ENCODE results near the gene CDH4.

Gene CDH4

DNA sequence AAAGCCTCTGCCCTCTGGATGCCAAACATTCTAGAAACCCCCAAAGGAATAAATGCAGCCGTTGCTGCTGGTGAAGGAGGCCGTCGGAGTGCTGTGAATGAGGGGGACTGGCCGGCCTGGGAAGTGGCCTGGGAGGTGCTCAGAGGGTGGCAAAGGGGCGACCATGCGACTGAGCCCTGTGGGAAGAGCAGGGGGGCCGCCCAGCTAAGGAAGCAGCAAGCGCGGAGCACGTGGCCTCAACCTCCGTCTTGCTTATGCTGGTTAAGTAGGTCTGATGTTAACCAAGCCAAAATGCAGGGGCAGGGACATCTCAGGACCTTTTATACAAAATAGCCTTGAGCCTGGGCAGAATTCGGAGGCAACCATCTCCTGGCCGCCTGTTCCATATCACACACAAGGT, 432.1 kb downstream of the CDH4 start:
- no peak for DNase-seq
- Histone ChIP-seq H3K56ac (ENCODE audit: low read length) (no peak overlapping the region), H3K4ac (ENCODE audit: low read depth, low read length) (no peak overlapping the region), H2BK120ac (ENCODE audit: low read depth, low read length) (no peak overlapping the region), H2BK5ac (ENCODE audit: low read length) (no peak overlapping the region), H3K79me1 (ENCODE audit: low read length) (no peaks in the 10 kb centered on the region), H3K27me3 (ENCODE audit: insufficient read depth, low read length, poor library complexity) (no peaks in the 10 kb centered on the region), H3K4me2 (ENCODE audit: low read length) (no peak overlapping the region), H3K23ac (ENCODE audit: low read length) (no peak overlapping the region), H3K36me3 (ENCODE audit: control insufficient read depth, insufficient read depth, low read length) (no peaks in the 10 kb centered on the region), H3K9ac (ENCODE audit: low read length) (no peak overlapping the region), H3K27ac (ENCODE audit: low read depth, low read length) (no peak overlapping the region), H4K5ac (ENCODE audit: low read length) (no peak overlapping the region), H3K79me2 (ENCODE audit: control insufficient read depth, insufficient read depth, low read length) (no peaks in the 10 kb centered on the region), H3K18ac (ENCODE audit: low read length) (no peak overlapping the region), H4K8ac (ENCODE audit: low read depth, low read length) (no peak overlapping the region), H2BK15ac (replicated peaks; ENCODE audit: low read depth) (no peak overlapping the region), H3K4me3 (ENCODE audit: low read length) (no peak overlapping the region), H3K4me1 (ENCODE audit: control insufficient read depth, low read depth, low read length) (no peaks in the 10 kb centered on the region), H2AK5ac (ENCODE audit: low read length) (no peak overlapping the region)
- no CpG with 5 or more reads among the region's 13 CpGs for WGBS (ENCODE audit: extremely low coverage, insufficient coverage, low lambda C conversion rate)

DNA sequence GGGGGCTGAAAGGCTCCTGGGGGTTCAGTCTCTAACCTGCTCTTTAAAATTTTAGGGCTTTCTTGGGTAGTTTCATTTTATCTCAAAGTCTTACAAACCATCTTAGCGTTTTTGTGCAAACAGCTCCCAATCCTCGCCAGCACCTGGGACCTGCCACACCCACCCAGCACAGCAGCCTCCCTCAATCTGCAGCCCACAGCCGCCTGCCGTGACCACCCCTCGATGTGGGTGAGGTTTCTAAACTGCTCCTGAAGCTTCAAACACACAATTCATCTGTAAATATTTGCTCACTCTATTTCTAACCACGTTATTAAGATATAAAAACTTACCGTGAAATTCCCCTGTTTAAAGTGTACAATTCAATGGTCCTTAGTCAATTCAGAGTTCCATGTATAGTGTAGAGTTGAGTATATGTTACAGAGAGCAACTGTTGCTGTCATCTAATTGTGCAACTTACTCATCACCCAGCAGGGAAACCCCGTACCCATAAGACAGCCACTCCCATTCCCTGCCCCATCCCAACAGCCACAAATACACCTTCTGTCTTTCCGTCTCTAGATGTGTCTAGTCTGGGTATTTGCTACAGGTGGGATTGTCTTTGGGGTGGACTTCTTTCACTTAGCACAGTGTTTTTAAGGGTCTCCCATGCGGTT, 432.6 kb downstream of the CDH4 start:
- Histone ChIP-seq H3K79me1 (ENCODE audit: low read length) (no peaks in the 10 kb centered on the region), H2BK15ac (replicated peaks; ENCODE audit: low read depth) (no peak overlapping the region), H3K27me3 (ENCODE audit: insufficient read depth, low read length, poor library complexity) (no peaks in the 10 kb centered on the region), H3K79me2 (ENCODE audit: control insufficient read depth, insufficient read depth, low read length) (no peaks in the 10 kb centered on the region), H2BK5ac (ENCODE audit: low read length) (no peak overlapping the region), H4K8ac (ENCODE audit: low read depth, low read length) (no peak overlapping the region), H3K36me3 (ENCODE audit: control insufficient read depth, insufficient read depth, low read length) (no peaks in the 10 kb centered on the region), H3K9ac (ENCODE audit: low read length) (no peak overlapping the region), H3K4me2 (ENCODE audit: low read length) (no peak overlapping the region), H3K4me1 (ENCODE audit: control insufficient read depth, low read depth, low read length) (no peaks in the 10 kb centered on the region), H3K56ac (ENCODE audit: low read length) (no peak overlapping the region), H3K18ac (ENCODE audit: low read length) (no peak overlapping the region), H3K27ac (ENCODE audit: low read depth, low read length) (no peak overlapping the region), H2AK5ac (ENCODE audit: low read length) (no peak overlapping the region), H3K4me3 (ENCODE audit: low read length) (no peak overlapping the region), H4K5ac (ENCODE audit: low read length) (no peak overlapping the region), H3K23ac (ENCODE audit: low read length) (no peak overlapping the region), H3K4ac (ENCODE audit: low read depth, low read length) (no peak overlapping the region), H2BK120ac (ENCODE audit: low read depth, low read length) (no peak overlapping the region)
- DNase-seq, result no peak
- no CpG with 5 or more reads among the region's 10 CpGs for WGBS (ENCODE audit: extremely low coverage, insufficient coverage, low lambda C conversion rate)

DNA sequence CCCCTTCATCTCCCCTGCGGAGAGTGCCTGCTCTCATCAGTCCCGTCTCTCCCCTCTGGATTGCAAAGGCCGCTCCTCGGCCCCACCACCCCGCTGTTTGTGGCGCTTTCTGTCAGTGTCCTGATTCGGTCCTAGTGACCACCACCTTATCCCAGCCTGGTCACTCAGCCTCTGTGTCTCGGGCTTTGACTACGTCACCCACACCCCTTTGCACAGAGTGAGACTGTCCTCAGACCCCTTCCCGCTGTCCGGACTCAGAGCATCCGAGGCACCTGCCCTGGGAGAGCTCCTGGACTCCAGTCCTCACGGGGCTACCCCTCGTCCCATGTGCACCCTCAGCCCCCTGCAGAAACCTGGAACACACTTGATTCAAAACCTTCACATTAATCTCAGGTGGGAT, 433.4 kb downstream of the CDH4 start:
- Histone ChIP-seq H2BK5ac (ENCODE audit: low read length) (no peak overlapping the region), H3K56ac (ENCODE audit: low read length) (no peak overlapping the region), H3K27me3 (ENCODE audit: insufficient read depth, low read length, poor library complexity) (no peaks in the 10 kb centered on the region), H3K4me1 (ENCODE audit: control insufficient read depth, low read depth, low read length) (no peaks in the 10 kb centered on the region), H3K27ac (ENCODE audit: low read depth, low read length) (no peak overlapping the region), H3K79me2 (ENCODE audit: control insufficient read depth, insufficient read depth, low read length) (no peaks in the 10 kb centered on the region), H3K79me1 (ENCODE audit: low read length) (no peaks in the 10 kb centered on the region), H3K9ac (ENCODE audit: low read length) (no peak overlapping the region), H3K4ac (ENCODE audit: low read depth, low read length) (no peak overlapping the region), H3K36me3 (ENCODE audit: control insufficient read depth, insufficient read depth, low read length) (no peaks in the 10 kb centered on the region), H3K23ac (ENCODE audit: low read length) (no peak overlapping the region), H3K4me2 (ENCODE audit: low read length) (no peak overlapping the region), H4K8ac (ENCODE audit: low read depth, low read length) (no peak overlapping the region), H4K5ac (ENCODE audit: low read length) (no peak overlapping the region), H2BK15ac (replicated peaks; ENCODE audit: low read depth) (no peak overlapping the region), H3K4me3 (ENCODE audit: low read length) (no peak overlapping the region), H2AK5ac (ENCODE audit: low read length) (no peak overlapping the region), H3K18ac (ENCODE audit: low read length) (no peak overlapping the region), H2BK120ac (ENCODE audit: low read depth, low read length) (no peak overlapping the region)
- WGBS (ENCODE audit: extremely low coverage, insufficient coverage, low lambda C conversion rate), result no CpG with 5 or more reads among the region's 14 CpGs
- DNase-seq, result no peak

DNA sequence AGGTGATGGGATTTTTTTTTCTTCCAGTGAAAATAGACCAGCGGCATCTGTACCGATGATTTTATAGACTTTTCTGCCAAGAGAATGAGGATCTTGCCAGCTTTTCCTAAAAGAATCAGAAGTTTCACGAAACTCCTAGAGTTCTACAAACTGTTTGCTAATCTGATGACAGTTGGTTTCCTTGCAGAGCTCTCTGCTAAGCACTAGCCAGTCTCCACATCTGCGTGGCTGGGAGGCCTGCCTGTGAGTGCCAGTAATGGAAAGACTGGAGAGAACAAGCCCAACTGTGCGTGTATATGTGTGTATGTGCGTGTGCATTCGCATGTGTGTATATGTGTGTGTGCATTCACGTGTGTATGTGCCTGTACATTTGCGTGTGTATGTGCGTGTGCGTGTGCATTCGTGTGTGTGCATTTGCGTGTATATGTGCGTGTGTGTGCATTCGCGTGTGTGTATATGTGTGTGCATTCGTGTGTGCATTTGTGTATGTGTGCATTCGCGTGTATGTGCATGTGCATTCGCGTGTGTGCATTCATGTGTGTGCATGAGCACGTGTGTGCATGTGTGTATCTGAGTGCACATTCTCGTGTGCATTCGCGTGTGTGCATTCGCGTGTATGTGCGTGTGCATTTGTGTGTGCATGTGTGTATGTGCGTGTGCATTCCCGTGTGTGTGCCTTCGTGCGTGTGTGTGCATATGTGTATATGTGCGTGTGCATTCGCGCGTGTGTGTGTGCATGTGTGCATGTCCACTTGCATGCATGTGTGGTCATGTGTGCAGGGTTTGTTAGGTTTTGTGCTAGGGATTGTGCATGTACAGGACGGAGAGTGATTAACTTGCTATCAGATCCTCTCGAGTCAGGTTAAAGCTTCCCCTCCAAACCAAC, 434.2 kb downstream of the CDH4 start:
- no peaks in the 10 kb centered on the region for H3K79me2 ChIP-seq (ENCODE audit: control insufficient read depth, insufficient read depth, low read length)
- H3K79me1 ChIP-seq (ENCODE audit: low read length), result no peaks in the 10 kb centered on the region
- WGBS (ENCODE audit: extremely low coverage, insufficient coverage, low lambda C conversion rate), result no CpG with 5 or more reads among the region's 38 CpGs
- no peak overlapping the region for H4K5ac ChIP-seq (ENCODE audit: low read length)
- H3K18ac ChIP-seq (ENCODE audit: low read length), result no peak overlapping the region
- H3K56ac ChIP-seq (ENCODE audit: low read length), result no peak overlapping the region
- H3K23ac ChIP-seq (ENCODE audit: low read length), result no peak overlapping the region
- H3K4ac ChIP-seq (ENCODE audit: low read depth, low read length), result no peak overlapping the region
- H3K27ac ChIP-seq (ENCODE audit: low read depth, low read length), result no peak overlapping the region
- H3K36me3 ChIP-seq (ENCODE audit: control insufficient read depth, insufficient read depth, low read length), result no peaks in the 10 kb centered on the region
- no peak overlapping the region for H3K4me2 ChIP-seq (ENCODE audit: low read length)
- H3K9ac ChIP-seq (ENCODE audit: low read length), result no peak overlapping the region
- H2BK15ac ChIP-seq (replicated peaks; ENCODE audit: low read depth), result no peak overlapping the region
- H4K8ac ChIP-seq (ENCODE audit: low read depth, low read length), result no peak overlapping the region
- no peaks in the 10 kb centered on the region for H3K27me3 ChIP-seq (ENCODE audit: insufficient read depth, low read length, poor library complexity)
- H2BK5ac ChIP-seq (ENCODE audit: low read length), result no peak overlapping the region
- H3K4me3 ChIP-seq (ENCODE audit: low read length), result no peak overlapping the region
- no peaks in the 10 kb centered on the region for H3K4me1 ChIP-seq (ENCODE audit: control insufficient read depth, low read depth, low read length)
- no peak overlapping the region for H2BK120ac ChIP-seq (ENCODE audit: low read depth, low read length)
- no peak overlapping the region for H2AK5ac ChIP-seq (ENCODE audit: low read length)
- no peak for DNase-seq

DNA sequence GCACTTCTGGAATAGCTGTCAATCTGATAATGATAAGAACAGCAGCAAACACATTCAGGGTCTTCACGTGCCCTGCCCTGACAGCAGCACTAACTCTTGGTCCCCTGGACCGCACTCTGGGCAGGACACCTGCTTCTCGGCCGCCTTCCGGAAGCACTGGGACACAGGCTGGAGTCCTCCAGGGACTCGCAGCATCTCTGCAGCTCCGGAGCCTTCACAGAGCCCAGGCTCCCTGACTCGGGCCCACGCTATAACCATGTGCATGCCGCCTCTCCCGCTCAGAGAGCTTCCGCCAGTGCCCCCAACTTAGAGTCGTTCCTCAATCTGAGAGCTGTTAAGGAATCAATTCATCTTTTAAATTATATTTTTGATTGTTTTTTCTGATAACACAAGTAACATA, 436.4 kb downstream of the CDH4 start:
- Histone ChIP-seq H2AK5ac (ENCODE audit: low read length) (no peak overlapping the region), H3K18ac (ENCODE audit: low read length) (no peak overlapping the region), H2BK5ac (ENCODE audit: low read length) (no peak overlapping the region), H3K9ac (ENCODE audit: low read length) (no peak overlapping the region), H3K4me3 (ENCODE audit: low read length) (no peak overlapping the region), H3K4me2 (ENCODE audit: low read length) (no peak overlapping the region), H4K8ac (ENCODE audit: low read depth, low read length) (no peak overlapping the region), H4K5ac (ENCODE audit: low read length) (no peak overlapping the region), H3K27ac (ENCODE audit: low read depth, low read length) (no peak overlapping the region), H3K79me1 (ENCODE audit: low read length) (no peaks in the 10 kb centered on the region), H3K4me1 (ENCODE audit: control insufficient read depth, low read depth, low read length) (no peaks in the 10 kb centered on the region), H2BK120ac (ENCODE audit: low read depth, low read length) (no peak overlapping the region), H2BK15ac (replicated peaks; ENCODE audit: low read depth) (no peak overlapping the region), H3K36me3 (ENCODE audit: control insufficient read depth, insufficient read depth, low read length) (no peaks in the 10 kb centered on the region), H3K4ac (ENCODE audit: low read depth, low read length) (no peak overlapping the region), H3K79me2 (ENCODE audit: control insufficient read depth, insufficient read depth, low read length) (no peaks in the 10 kb centered on the region), H3K27me3 (ENCODE audit: insufficient read depth, low read length, poor library complexity) (no peaks in the 10 kb centered on the region), H3K23ac (ENCODE audit: low read length) (no peak overlapping the region), H3K56ac (ENCODE audit: low read length) (no peak overlapping the region)
- DNase-seq, result no peak
- no CpG with 5 or more reads among the region's 13 CpGs for WGBS (ENCODE audit: extremely low coverage, insufficient coverage, low lambda C conversion rate)

Data from mesendoderm (in vitro differentiated cells).